HG02571 (cell line): ENCODE data around the gene TMOD1.
A peak's percentile ranks its signal among the peaks of the same experiment; 100 is the strongest.

Source experiments
- ATAC-seq: cut with Tn5 transposase; IDR thresholded peaks from one replicate; pipeline ENCODE4 v1.9.1; 2021; ENCODE audit warnings: mild to moderate bottlenecking, moderate library complexity; ENCODE audit not compliant: unreplicated experiment

Gene TMOD1

GRCh38 chr9:97543561-97543960 is 42.1 kb downstream of the TMOD1 start:
- ATAC-seq = no peak

GRCh38 chr9:97545486-97545885 is 44.0 kb downstream of the TMOD1 start:
- no peak for ATAC-seq

- no peak for ATAC-seq
These were observed 45.8 kb downstream of the TMOD1 start for GRCh38 chr9:97547098-97547829.

DNA sequence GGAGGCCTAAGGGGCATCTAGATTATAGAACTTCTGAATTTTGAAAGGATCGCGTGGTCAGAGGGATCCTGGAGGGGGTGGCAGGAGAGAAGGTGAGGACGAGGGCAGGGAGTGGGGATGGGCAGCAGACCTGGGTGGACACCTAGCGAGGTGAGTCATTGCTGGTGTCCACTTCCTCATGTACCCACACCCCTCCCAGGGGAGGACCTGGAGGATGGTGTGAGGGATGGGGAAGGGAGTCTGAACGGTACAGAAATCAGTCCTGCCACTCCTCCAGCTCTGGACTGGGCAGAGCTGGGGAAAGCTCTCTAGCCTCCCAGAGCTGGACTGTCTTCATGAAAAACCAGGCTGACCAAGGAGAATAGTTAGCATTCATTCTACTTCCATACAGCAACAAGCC is 46.9 kb downstream of the TMOD1 start:
- no peak for ATAC-seq

DNA sequence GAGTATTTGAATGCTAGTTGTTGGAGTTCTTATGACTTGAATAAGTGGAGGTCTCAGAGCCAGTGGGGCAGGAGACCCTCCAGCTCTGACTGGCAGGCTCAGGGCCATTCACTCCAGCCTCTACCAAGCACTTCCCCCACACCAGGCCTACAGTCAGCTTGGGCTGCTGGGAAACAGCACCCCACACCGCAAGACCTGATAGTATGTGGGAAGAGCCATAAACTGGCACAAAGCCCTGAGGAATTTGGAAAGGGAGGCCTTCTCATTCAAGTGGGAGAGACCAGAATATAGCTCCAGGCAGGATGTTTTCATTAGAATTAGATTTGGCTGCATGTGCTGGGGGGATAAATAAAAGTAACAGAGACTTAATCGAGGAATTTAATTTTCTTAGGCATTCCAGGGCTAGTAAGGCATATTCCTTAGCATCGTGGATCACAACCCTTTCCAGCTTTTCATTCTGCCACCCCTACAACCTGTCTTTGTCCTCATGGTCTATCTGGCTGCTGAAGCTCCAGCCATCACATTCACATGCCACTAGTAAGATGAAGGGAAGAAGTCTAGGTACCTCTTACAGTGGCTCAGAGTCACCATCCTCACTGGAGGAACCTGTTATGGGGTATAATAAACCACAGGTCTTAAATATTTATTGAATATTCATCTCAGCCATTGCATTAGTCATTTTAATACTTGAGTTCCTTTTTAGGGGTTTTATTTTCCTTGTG is 47.5 kb downstream of the TMOD1 start:
- no peak for ATAC-seq

DNA sequence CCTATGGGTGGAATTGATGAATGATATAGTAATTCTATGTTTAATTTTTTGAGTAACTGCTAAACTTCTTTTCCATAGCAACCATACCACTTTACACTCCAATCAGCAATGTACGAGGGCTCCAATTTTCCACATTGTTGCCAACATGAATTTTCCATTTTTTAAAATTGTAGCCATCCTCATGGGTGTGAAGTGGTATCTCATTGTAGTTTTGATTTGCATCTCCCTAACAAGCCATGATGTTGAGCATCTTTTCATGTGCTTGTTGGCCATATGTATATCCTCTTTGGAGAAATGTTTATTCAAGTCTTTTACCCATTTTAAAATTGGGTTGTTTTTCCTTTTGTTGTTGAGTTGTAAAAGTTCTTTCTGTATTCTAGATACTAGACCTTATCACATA is 48.9 kb downstream of the TMOD1 start:
- no peak for ATAC-seq

DNA sequence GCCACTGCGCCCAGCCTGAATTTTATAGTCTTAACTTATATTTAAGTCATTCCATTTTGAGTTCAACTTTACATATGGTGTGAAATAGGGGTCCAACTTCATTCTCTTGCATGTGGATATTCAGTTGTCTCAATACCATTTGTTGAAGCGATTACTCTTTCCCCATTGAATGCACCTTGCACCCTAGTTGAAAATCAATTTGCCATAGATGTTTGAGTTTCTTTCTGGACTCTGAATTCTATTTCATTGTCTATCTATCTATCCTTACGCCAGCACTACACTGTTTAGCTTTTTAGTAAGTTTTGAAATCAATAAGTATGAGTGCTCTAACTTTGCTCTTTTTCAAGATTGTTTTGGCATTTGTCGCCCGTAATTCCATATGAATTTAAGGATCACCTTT is 49.8 kb downstream of the TMOD1 start:
- ATAC-seq = no peak

GRCh38 chr9:97553141-97553540 is 51.7 kb downstream of the TMOD1 start:
- ATAC-seq = no peak

DNA sequence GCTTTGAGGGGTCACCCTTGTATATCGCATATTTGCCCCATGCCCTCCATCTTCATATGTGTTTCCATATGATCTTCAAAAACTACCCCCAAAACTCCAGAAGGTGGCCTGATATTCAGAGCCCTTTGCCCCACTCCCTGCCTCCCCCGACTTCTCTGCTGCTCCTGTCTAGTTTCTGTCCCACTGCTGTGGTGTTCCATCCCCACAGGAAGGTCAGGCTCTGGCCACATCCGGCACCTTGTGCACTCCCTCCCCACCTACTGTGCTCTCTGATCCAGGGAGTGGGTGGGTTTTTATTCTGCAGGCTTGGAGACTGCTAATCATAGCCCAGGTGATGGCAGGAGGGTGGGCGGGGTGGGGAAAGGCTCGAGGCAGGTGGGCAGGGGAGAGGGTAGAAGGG is 52.4 kb downstream of the TMOD1 start:
- ATAC-seq = no peak

DNA sequence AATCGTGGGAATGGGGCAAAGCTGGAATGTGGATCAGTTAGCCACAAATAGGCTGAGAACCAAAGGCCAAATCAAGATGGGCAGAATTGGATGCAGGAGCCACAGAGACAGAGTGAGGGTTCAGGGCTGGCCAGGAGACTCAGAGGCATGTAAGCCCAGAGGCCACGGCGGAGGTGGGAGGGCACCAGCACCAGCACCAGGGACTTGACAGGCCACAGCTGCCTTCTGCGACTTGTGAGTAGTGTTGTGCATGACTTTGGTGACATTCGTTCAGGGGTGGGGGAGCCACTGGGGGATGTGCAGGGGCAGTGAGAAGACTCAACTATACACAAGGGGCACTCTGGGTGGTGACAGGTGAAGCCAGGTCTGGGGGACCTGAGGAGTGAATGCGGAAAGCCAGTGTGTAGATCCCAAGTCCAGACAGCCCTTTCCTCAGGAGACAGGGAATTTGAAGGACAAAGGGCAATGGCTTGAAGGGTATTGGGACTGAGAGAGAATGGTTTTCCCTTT is 53.2 kb downstream of the TMOD1 start:
- no peak for ATAC-seq

DNA sequence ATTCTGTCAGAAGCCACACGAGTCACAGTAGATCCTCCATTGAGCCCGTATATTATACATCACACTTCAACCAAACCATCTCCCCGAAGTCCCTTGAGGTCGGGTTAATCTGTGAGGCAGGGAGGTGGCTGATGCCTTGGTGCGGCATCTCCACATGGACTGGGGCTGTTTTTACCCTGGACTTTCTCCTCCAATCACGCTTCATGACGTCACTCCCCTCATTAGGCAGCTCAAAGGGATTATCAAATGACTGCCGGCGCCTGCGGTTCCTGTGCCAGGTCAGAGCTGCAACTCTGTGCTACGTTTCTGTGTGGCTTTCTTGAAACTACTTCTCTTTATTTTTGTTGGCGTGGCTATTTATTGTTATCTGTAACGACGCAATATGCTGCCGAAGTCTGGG is 53.7 kb downstream of the TMOD1 start:
- ATAC-seq = no peak

DNA sequence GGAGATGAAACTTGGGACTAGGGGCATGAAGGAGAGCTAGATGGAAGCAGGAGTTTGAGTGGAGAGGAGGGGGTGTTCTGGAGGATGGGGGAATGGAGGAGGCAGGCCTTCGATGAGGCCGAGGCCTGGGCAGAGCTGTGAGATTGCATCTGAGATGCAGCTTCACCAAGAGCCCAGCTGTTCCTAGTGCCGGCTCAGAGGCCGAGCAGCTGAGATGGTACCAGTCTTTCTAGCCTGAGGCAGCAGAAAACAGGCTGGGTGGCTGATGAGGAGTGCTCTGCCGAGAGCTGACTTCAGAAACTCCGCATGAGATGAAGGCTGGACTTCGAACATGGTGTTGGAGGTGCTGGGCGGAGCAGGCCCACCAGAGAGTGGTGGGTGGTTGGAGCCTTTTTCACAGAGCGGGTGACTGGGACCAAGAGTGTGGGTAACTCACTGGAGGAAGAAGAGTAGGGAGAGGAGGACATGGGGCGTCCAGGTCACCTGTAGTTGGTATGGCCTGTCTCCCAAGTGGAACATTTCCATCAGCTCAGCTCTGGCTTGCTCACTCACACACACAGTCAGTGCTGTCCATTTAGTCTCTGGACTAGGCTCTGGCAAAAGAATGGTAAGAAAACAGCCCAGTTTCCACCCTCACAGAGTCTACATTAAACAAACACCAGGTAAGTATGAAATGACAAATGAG is 54.7 kb downstream of the TMOD1 start:
- ATAC-seq = no peak

DNA sequence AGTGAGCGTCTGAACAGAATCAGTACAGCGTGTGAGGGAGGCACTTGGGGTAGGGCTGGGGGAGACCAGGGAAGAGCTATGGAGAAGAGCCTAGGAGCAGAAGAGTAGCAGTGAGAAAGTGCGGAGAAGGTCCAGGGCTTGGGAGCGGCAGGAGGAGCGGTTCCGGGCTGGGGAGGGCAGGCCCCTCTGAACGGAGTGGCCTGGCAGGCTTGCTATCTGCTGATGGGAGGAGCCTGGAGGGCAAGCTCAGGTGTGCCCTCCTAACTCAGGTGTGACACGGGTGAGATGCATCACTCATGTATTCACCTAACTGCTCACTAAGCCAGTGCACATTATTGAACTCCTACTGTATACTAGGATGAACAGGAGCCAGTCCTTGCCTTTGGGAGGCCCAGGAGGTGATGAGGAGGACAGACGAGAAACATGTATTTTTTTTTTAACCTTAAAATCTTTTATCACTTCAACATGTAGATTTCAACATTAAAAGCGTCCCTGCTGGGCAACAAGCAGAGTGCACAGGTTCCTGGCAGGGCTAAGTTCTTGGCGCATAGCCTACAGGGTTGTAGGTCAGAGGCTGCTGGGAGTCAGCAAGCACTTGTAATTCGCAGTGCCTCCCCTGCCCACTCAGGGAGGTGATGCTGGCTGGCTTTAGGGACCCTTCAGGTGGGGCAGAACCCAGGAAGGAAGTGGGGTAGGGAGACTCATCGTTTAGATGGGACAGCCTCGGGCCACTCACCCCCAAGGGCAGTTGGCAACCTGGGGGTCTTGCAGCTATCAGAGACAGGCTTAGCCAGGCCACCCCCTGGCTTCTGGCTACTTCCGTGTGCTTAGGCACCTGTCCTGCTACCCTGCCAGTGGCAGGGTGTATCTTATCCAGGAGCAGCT is 55.5 kb downstream of the TMOD1 start:
- ATAC-seq = no peak

DNA sequence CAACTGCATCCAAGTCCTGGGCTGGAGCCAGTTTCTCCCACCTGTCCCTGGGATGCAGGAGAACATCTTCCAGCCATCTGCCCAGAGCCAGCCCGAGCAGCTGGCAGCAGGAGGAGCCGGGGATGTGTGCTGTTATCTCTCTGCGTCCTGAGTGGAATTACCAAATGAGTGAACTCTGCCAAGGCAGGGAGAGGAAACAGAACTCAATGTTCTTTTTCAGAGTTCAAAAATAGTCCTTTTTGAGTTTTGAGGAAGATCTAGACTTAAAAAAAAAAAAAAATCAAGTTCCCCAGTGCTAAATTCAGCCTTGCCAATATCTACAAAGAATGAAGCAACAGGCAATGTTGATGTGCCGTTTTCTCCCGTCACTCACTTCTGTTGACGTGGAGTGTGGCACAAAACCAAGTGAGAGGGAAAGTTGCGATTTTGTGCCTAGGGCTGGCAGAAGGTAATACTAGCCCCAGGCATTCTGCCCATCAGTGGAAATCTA is 56.2 kb downstream of the TMOD1 start:
- ATAC-seq = no peak

DNA sequence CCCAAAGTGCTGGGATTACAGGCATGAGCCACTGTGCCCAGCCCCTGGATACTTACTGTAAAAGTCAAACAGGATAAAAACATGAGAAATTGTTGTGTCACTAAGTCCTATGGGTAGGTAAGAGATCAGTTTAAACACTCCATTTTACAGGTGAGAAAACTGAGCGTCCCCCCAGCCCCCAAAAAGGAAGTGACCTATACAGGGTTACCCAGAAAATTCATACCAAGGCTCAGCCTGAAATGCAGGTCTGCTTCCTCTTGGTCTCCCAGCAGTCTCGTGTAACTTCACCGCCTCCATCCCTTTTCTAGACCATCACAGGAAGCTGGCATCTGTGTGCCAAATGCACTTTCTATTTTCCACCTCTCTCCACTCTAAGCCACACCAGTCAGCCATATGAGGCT is 57.2 kb downstream of the TMOD1 start:
- ATAC-seq = peak; percentile 11

- ATAC-seq = peak; percentile 86
These were observed 57.6 kb downstream of the TMOD1 start for GRCh38 chr9:97559111-97559514.

- no peak for ATAC-seq
These were observed 58.7 kb downstream of the TMOD1 start for GRCh38 chr9:97560154-97560553.

DNA sequence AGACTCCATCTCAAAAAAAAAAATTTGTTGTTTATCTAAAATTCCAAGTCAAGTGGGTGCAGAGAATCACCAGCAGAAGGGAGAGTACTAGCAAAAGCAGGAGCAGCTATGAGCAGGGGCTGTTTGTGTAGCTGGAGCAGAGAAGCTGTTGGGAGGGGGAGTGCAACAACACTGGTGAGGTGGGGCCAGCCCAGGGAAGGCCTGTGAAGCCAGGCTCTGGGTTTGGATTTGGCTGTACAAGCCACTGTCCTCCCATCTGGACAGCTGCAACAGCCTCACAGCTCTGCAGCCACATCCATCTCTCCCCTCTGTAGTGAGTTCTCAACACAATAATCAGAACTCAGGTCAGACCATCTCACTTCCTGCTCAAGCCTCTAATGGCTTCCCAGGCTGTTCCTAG is 59.4 kb downstream of the TMOD1 start:
- no peak for ATAC-seq

GRCh38 chr9:97561501-97561900 is 60.0 kb downstream of the TMOD1 start:
- no peak for ATAC-seq

DNA sequence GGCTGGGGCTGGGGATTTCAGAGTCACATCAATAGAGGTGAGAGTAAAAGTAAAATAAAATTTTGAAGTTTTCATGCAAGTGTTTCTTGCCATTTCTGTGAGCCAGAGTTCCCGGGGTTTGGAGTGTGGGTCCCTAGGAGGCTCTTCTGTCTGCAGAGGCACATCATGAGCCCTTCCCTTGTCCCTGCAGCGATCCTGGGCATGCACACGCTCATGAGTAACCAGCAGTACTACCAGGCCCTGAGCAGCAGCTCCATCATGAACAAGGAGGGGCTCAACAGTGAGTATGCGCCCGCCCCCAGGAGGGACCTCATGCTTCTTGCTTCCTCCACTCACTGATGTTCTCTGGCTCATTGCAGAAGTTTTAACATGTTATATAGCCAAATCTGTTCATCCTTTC is 61.1 kb downstream of the TMOD1 start:
- no peak for ATAC-seq
